ENCODE measurements around the gene SLC2A6.

- no peak for TF ChIP-seq CTCF (conservative IDR thresholded peaks at IDR 0.05 in 1 of 2, IDR thresholded peaks at IDR 0.05 in 1 of 2; ENCODE audit: low read depth in 1 of 2, low read length in 2 of 2)
- TF ChIP-seq EZH2 (IDR thresholded peaks at IDR 0.05; ENCODE audit: low read length, missing control alignments): no peak
Measured at GRCh38 chr9:133453651-133454050, 25.2 kb downstream of the SLC2A6 start.
